Upper lobe of right lung (tissue), 1 donor: ENCODE data around the gene BMP7. TPM values are rescaled to one million over a fixed set of nuclear protein-coding genes. Genes with fewer than 3 reads are reported as not detected.

ENCODE experiments used
- ATAC-seq: fragments of 200-7000 bp; cut with Tn5 transposase; one replicate; pipeline ENCODE4 v1.9.1; 2020; ENCODE audit warnings: mild to moderate bottlenecking, moderate library complexity
- DNase-seq: peaks from one replicate; pipeline ENCODE4 v3.0.0-alpha.2; 2020
- H3K27ac ChIP-seq: fragments of 200-600 bp; one replicate; pipeline ENCODE4 v1.8.0; 2022
- H3K27me3 ChIP-seq: fragments of 200-600 bp; one replicate; pipeline ENCODE4 v1.8.0; 2022; ENCODE audit warnings: mild to moderate bottlenecking
- H3K36me3 ChIP-seq: fragments of 200-600 bp; one replicate; pipeline ENCODE4 v1.8.0; 2022
- H3K4me1 ChIP-seq: fragments of 200-600 bp; one replicate; pipeline ENCODE4 v1.8.0; 2022
- H3K4me3 ChIP-seq: fragments of 200-600 bp; one replicate; pipeline ENCODE4 v1.8.0; 2022; ENCODE audit warnings: mild to moderate bottlenecking
- H3K9me3 ChIP-seq: fragments of 200-600 bp; one replicate; pipeline ENCODE4 v1.8.0; 2022
- intact Hi-C: fragments of 100-400 bp; cut with DNase I; formaldehyde crosslinking; loops from one replicate; pipeline ENCODE4 v1.11.0; 2022
- total RNA-seq: library from RNA; stranded (reverse); fragmentation: NEBNext Ultra II Directional; extraction: Animal tissue kit (Norgen Biotek cat#: 25700); gene quantifications from one replicate; pipeline ENCODE4 v1.2.1, GENCODE V29; 2021
- TF ChIP-seq, protein P1 (sequence below): fragments of 200-600 bp; IDR thresholded peaks from one replicate; pipeline ENCODE4 v1.8.0; 2022; ENCODE audit warnings: antibody characterized with exemption
- donor health status: DM: no; HTN: yes; CAD: no; lungs with severe emphysema.

The BMP7 gene
- total RNA-seq, 1 donor from 2014 or later = 1.2 TPM

DNA sequence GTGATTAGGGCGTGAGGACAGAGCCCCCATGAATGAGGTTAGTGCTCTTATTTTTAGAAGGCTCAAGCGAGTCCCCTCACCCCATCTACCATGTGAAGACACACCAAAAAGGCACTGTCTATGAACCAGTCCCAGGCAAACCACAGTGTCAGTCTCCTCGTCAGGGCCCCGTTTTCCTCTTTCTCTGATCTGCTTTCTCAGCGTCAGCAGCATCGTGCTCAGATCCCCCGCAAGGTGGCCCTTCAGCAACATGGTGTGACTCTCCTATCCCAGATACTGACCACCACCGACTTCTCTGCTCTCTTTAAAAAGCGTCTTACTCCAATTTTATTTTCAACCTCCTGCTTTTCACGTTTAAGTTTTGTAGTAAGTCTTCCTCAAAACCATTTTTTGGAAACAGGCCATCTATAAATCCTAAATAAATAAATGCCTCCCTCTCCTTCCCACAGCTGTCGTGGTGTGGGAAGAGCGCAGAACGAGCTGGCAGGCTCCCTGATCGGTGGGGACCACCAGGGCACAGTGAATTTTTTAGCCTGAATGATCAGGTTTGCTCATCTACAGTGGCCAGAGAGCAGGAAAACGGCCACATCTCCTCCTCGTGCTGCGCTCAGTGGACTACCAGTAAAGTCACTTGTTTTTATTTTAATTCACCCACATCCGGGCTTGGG, 113.1 kb downstream of the BMP7 start:
- H3K9me3 ChIP-seq = no peaks in the 10 kb centered on the region
- intact Hi-C loops = no loop called here
- H3K4me1 ChIP-seq = no peaks in the 10 kb centered on the region
- no peaks in the 10 kb centered on the region for H3K27me3 ChIP-seq
- no peak overlapping the region for H3K27ac ChIP-seq
- no peaks in the 10 kb centered on the region for H3K36me3 ChIP-seq
- TF ChIP-seq, protein P1, sequence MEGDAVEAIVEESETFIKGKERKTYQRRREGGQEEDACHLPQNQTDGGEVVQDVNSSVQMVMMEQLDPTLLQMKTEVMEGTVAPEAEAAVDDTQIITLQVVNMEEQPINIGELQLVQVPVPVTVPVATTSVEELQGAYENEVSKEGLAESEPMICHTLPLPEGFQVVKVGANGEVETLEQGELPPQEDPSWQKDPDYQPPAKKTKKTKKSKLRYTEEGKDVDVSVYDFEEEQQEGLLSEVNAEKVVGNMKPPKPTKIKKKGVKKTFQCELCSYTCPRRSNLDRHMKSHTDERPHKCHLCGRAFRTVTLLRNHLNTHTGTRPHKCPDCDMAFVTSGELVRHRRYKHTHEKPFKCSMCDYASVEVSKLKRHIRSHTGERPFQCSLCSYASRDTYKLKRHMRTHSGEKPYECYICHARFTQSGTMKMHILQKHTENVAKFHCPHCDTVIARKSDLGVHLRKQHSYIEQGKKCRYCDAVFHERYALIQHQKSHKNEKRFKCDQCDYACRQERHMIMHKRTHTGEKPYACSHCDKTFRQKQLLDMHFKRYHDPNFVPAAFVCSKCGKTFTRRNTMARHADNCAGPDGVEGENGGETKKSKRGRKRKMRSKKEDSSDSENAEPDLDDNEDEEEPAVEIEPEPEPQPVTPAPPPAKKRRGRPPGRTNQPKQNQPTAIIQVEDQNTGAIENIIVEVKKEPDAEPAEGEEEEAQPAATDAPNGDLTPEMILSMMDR = no peak
- DNase-seq = no peak
- H3K4me3 ChIP-seq = no peak overlapping the region
- no peak for ATAC-seq

DNA sequence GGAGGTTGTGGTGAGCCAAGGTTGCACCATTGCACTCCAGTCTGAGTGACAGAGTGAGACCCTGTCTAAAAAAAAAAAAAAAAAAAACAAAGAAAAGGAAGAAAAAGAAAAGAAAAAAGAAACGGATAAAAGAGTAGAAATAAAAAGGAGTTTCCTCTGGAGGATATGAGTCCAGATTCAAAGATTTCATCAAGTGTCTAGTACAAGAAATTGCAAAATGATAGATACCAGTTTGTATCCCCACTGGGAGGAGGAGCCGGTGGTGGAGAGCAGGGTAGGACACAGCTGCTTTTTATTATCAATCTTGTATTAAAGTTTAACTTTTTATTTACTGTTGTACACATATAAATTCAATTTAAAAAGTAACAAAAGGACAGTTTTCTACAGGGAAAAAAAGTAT, 113.9 kb downstream of the BMP7 start:
- TF ChIP-seq, protein P1 = no peak
- Histone ChIP-seq H3K27ac (no peak overlapping the region), H3K9me3 (no peaks in the 10 kb centered on the region), H3K4me3 (no peak overlapping the region), H3K4me1 (peaks cover 6% of the 10 kb centered on the region), H3K27me3 (no peaks in the 10 kb centered on the region), H3K36me3 (no peaks in the 10 kb centered on the region)
- ATAC-seq = no peak
- intact Hi-C loops = no loop called here
- no peak for DNase-seq

DNA sequence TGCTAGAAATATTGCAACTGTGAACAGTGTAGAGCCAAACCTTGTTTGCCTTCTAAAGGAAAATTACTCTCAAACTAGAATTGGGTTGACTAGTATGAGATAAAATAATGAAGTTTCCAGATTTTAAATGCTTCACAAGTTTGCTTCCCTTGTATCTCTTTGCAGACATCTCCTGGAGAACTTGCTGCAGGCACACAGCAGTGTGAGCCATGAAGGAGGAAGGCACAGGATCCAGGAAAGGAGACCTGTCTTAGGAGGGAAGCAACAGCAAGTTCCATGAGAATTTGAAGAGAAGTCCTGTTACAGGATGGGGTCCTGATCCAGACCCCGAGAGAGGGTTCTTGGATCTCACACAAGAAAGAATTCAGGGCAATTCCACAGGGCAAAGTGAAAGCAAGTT, 115.9 kb downstream of the BMP7 start:
- intact Hi-C loops = no loop called here
- DNase-seq = peak; percentile 9

DNA sequence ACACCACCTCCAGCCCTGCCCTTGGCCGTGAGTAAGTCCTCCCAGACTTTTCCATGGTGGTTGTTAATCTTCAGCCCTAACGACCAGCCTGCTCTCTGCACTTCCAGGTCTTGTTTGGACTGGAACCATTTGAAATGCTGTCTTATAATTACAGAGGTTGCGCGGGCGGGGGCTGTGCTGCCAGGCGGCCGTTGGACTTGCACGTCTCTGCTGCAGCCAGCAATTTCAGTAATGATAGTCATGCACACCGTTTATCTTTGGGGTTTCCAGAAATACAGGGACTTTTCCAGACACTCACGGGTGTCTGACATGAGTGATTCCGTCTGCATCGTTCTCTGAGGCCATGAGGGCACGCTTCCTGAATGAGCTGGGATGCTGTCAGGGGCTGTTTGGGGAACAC, 118.2 kb downstream of the BMP7 start:
- ATAC-seq (no peak), DNase-seq (no peak)
- peaks cover 6% of the 10 kb centered on the region for H3K4me1 ChIP-seq
- no peaks in the 10 kb centered on the region for H3K9me3 ChIP-seq
- no peaks in the 10 kb centered on the region for H3K27me3 ChIP-seq
- TF ChIP-seq, protein P1 = no peak
- no peaks in the 10 kb centered on the region for H3K36me3 ChIP-seq
- no peak overlapping the region for H3K27ac ChIP-seq
- intact Hi-C loops = no loop called here
- no peak overlapping the region for H3K4me3 ChIP-seq

More for the DNA sequence above, 115.9 kb downstream of the BMP7 start:
- TF ChIP-seq, protein P1 = no peak
- Histone ChIP-seq H3K27ac (no peak overlapping the region), H3K4me3 (no peak overlapping the region), H3K9me3 (no peaks in the 10 kb centered on the region), H3K4me1 (peaks cover 6% of the 10 kb centered on the region), H3K36me3 (no peaks in the 10 kb centered on the region), H3K27me3 (no peaks in the 10 kb centered on the region)
- ATAC-seq = no peak

DNA sequence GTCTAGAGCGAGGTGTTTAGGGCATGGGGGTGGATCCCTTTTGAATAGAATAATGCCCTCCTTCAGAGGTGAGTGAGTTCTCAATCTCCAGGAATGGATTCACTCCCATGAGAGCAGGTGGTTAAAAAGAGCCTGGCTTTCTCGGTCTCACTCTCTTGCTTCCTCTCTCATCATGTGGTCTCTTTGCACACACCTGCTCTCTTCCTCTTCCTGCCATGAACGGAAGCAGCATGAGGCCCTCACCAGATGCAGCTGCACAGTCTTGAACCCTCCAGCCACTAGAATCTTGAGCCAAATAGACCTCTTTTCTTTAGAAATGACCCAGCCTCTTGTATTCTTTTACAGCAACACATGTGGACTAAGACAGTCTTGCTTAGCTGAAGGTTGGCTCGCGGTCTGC, 119.3 kb downstream of the BMP7 start:
- Histone ChIP-seq H3K27me3 (no peaks in the 10 kb centered on the region), H3K27ac (no peak overlapping the region), H3K9me3 (no peaks in the 10 kb centered on the region), H3K36me3 (no peaks in the 10 kb centered on the region), H3K4me3 (no peak overlapping the region), H3K4me1 (peaks cover 6% of the 10 kb centered on the region)
- intact Hi-C loops = no loop called here
- DNase-seq (no peak), ATAC-seq (no peak)
- TF ChIP-seq, protein P1 = no peak

DNA sequence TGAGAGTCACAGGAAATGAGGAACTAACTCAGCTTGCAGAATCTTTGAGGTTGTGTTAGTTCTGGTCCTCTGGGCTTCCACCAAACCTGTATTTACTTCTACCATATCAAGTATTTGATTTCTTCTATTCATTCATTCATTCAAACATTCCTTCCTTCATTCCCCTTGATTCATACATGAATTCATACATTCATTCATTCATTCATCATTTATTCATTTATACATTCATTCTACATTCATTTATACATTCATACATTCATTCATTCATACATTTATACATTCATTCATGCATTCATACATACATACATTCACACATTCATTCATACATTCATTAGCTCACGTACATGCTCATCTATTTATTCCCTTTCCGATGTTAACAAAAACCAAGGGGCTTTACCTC, 120.3 kb downstream of the BMP7 start:
- ATAC-seq = no peak
- Histone ChIP-seq H3K9me3 (no peaks in the 10 kb centered on the region), H3K27me3 (no peaks in the 10 kb centered on the region), H3K27ac (no peak overlapping the region), H3K36me3 (no peaks in the 10 kb centered on the region), H3K4me1 (peaks cover 6% of the 10 kb centered on the region), H3K4me3 (no peak overlapping the region)
- intact Hi-C loops = no loop called here
- TF ChIP-seq, protein P1 = no peak
- DNase-seq = no peak
